SK-N-MC (cell line): ENCODE measurements around the gene HCFC1.

Experiments
- EZH2 ChIP-seq: fragments of 200-600 bp; sonication (generic); IDR thresholded peaks from one replicate; pipeline ENCODE4 v1.6.1; 2017; ENCODE audit warnings: antibody characterized with exemption
- POLR2AphosphoS5 ChIP-seq: IDR thresholded peaks from 2 replicates; pipeline ENCODE4 v1.6.1; 2012; ENCODE audit warnings: mild to moderate bottlenecking, low read depth, low read length, borderline replicate concordance

DNA sequence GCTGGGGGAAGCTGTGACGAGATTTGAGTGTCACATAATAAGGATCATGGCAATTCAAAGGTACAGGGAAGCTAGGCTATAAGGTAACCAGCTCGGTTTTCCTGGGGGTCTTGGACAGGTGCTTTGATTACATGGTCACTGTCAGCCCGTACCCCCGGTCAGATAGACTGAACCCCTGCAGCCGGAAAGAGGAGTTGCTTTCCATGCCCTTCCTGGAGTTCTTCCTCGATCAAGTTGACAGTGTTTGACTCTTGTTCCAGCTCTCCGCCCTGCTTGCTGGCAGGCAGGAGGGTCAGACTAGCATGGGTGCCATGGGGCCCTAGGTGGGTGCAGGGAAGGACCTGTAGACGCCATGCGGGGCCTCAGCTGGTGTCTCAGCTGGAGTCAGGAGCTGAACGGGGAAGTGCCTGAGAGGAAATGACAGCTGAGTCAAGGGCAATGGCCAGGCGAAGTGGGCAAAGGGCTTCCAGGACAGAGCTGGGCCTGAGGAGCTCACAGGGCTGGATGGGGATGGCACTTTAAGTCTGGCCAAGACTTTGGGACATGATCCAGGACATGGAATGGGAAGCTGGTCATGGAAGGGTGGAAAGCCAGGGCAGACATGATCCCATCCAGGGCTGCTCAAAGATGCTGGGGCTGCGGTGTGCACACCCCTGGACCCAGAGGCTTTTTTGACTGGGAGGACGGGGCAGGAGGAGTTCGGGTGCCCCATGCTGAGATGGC is 2.5 kb upstream of the HCFC1 start:
- TF ChIP-seq POLR2AphosphoS5 (no peak), EZH2 (no peak)
